T-cell (primary cell): Measurements from ENCODE around the gene OSBPL1A. TPM values are rescaled to one million over a fixed set of nuclear protein-coding genes. Genes with fewer than 3 reads are reported as not detected.
"Not testable (repeated sequence)": the region's sequence is repeated elsewhere in the genome, so short reads cannot be mapped to it uniquely, and the experiment has no call there.

Source experiments
- ATAC-seq, 4 experiments: fragments of 200-7000 bp in 3 of 4; fragments of 150-1000 bp in 1 of 4; cut with Tn5 transposase; replicated peaks in 1 of 4; 1 replicate in 3 of 4; 2 replicates in 1 of 4; pipeline ENCODE4 v1.10.0; 2021; ENCODE audit warnings: moderate library complexity in 3 of 4, mild to moderate bottlenecking in 2 of 4, moderate number of reproducible peaks in 1 of 4
- CTCF ChIA-PET, 2 donors: fragments of 300-600 bp; sonication (Branson Sonifier 250); formaldehyde crosslinking; loops; one replicate each; lab custom pipeline; 2022; ENCODE audit warnings: antibody characterized with exemption in 2 of 2; lab: Charles Lee
- POLR2A ChIA-PET, 2 donors: fragments of 300-600 bp; sonication (Branson Sonifier 250); formaldehyde crosslinking; loops; one replicate each; lab custom pipeline; 2022; ENCODE audit warnings: antibody characterized with exemption in 2 of 2; lab: Charles Lee
- DNase-seq, 35 experiments: peaks; one replicate each; pipeline versions ENCODE4 v3.0.0 to v3.0.0-alpha.2; 2013 to 2023
- H3K27ac ChIP-seq: one replicate; pipeline ENCODE4 v1.5.1; 2013; ENCODE audit warnings: low read length
- H3K27me3 ChIP-seq, 2 experiments: replicated peaks in 1 of 2; 1 replicate in 1 of 2; 2 replicates in 1 of 2; pipeline versions ENCODE4 v1.6.1 to v1.7.0; 2013; ENCODE audit warnings: low read length in 1 of 2, mixed read lengths in 1 of 2; ENCODE audit not compliant: control insufficient read depth in 2 of 2, insufficient read depth in 2 of 2; ENCODE audit errors: extremely low read depth in 1 of 2
- H3K36me3 ChIP-seq, 2 donors: 1 replicate in 1 of 2; 2 replicates in 1 of 2; pipeline versions ENCODE4 v1.6.1 to v1.7.0; 2013; ENCODE audit warnings: low read length in 1 of 2; ENCODE audit not compliant: control insufficient read depth in 2 of 2, insufficient read depth in 1 of 2; ENCODE audit errors: extremely low read depth in 1 of 2
- H3K4me1 ChIP-seq, 2 experiments: 1 replicate in 1 of 2; 2 replicates in 1 of 2; pipeline versions ENCODE4 v1.6.1 to v1.7.0; 2013; ENCODE audit warnings: low read length in 2 of 2, mixed read lengths in 1 of 2; ENCODE audit not compliant: insufficient read depth in 2 of 2, control insufficient read depth in 1 of 2; ENCODE audit errors: extremely low read depth in 1 of 2
- H3K4me3 ChIP-seq, 2 donors: 1 replicate in 1 of 2; 2 replicates in 1 of 2; pipeline versions ENCODE4 v1.5.1 to v1.7.0; 2013; ENCODE audit warnings: mild to moderate bottlenecking in 2 of 2, low read length in 1 of 2, moderate library complexity in 1 of 2; ENCODE audit not compliant: control insufficient read depth in 1 of 2; ENCODE audit errors: extremely low read depth in 1 of 2
- H3K9me3 ChIP-seq: 2 replicates; pipeline ENCODE4 v1.7.0; 2013
- H3K27ac Mint-ChIP-seq, 2 donors: one replicate each; pipeline ENCODE4 v1.8.0; 2020 to 2021; ENCODE audit warnings: mild to moderate bottlenecking in 2 of 2, mixed read lengths in 2 of 2
- H3K27me3 Mint-ChIP-seq, 2 donors: one replicate each; pipeline ENCODE4 v1.8.0; 2021 to 2022; ENCODE audit warnings: mixed read lengths in 2 of 2
- H3K36me3 Mint-ChIP-seq: one replicate; pipeline ENCODE4 v1.8.0; 2021; ENCODE audit warnings: mixed read lengths
- H3K4me1 Mint-ChIP-seq, 3 donors: one replicate each; pipeline ENCODE4 v1.8.0; 2020 to 2022; ENCODE audit warnings: mixed read lengths in 3 of 3, mild to moderate bottlenecking in 1 of 3
- H3K4me3 Mint-ChIP-seq, 3 donors: one replicate each; pipeline ENCODE4 v1.8.0; 2020 to 2022; ENCODE audit warnings: mild to moderate bottlenecking in 3 of 3, mixed read lengths in 3 of 3, moderate library complexity in 3 of 3
- H3K9me3 Mint-ChIP-seq, 3 donors: one replicate each; pipeline ENCODE4 v1.8.0; 2020 to 2022; ENCODE audit warnings: mixed read lengths in 3 of 3
- WGBS: methylation state at CpG from one replicate; pipeline ENCODE4 v1.1.5; 2013; ENCODE audit warnings: missing lambda C conversion rate; ENCODE audit not compliant: insufficient coverage; 5-methylcytosine and 5-hydroxymethylcytosine counted together
- total RNA-seq, 35 experiments: library from RNA in 6 of 35; stranded (reverse) in 6 of 35; fragments of 120-200 nt in 1 of 35; gene quantifications; one replicate each; pipeline versions ENCODE4 v1.2.1 to v1.2.4 and lab custom pipeline; 2013 to 2026

The OSBPL1A gene
- total RNA-seq, 5 donors from 2014 or later (not counting 1 experiment from before 2014, with no cell fraction given): 3.3 to 6.4 (median 4.0) TPM

- H3K9me3 Mint-ChIP-seq, H3K4me1 ChIP-seq, H3K36me3 ChIP-seq, POLR2A ChIA-PET, ATAC-seq, H3K4me3 ChIP-seq, CTCF ChIA-PET, DNase-seq, H3K4me1 Mint-ChIP-seq, H3K4me3 Mint-ChIP-seq, H3K27ac Mint-ChIP-seq, H3K9me3 ChIP-seq, H3K27me3 ChIP-seq, H3K27ac ChIP-seq, H3K27me3 Mint-ChIP-seq: not testable (repeated sequence)
- peaks cover 13% of the 10 kb centered on the region for H3K36me3 Mint-ChIP-seq
- WGBS: 92% methylated on average over 17 of the region's 23 CpGs
Measured at GRCh38 chr18:24376531-24376930, 21.1 kb downstream of the OSBPL1A start.

- Histone ChIP-seq H3K4me1 (peaks cover 4% of the 10 kb centered on the region in 2 experiments), H3K27ac (no peak overlapping the region), H3K27me3 (no peaks in the 10 kb centered on the region), H3K36me3 (no peaks in the 10 kb centered on the region), H3K4me3 (no peak overlapping the region), H3K9me3 (no peaks in the 10 kb centered on the region)
- Mint-ChIP-seq H3K36me3 (peaks cover 9% of the 10 kb centered on the region), H3K27ac (no peak overlapping the region), H3K4me3 (no peak overlapping the region), H3K4me1 (peaks cover 13 to 18% (median 15%) of the 10 kb centered on the region in 3 donors), H3K27me3 (no peaks in the 10 kb centered on the region), H3K9me3 (no peaks in the 10 kb centered on the region)
- DNase-seq: no peak
- POLR2A ChIA-PET: no interaction called here
- no peak for ATAC-seq
- CTCF ChIA-PET: no interaction called here
- no CpG with 5 or more reads among the region's 1 CpG for WGBS
Measured at GRCh38 chr18:24373328-24373727, 24.3 kb downstream of the OSBPL1A start.

GRCh38 chr18:24372279-24372872 lies 25.2 kb downstream of the OSBPL1A start:
- Mint-ChIP-seq H3K4me3 (no peak overlapping the region), H3K36me3 (peaks cover 9% of the 10 kb centered on the region), H3K27me3 (no peaks in the 10 kb centered on the region), H3K4me1 (peaks cover 15 to 19% (median 15%) of the 10 kb centered on the region in 3 donors), H3K9me3 (no peaks in the 10 kb centered on the region), H3K27ac (no peak overlapping the region)
- WGBS: 85% methylated on average over 5 of the region's 5 CpGs
- Histone ChIP-seq H3K36me3 (no peaks in the 10 kb centered on the region), H3K4me3 (no peak overlapping the region), H3K9me3 (no peaks in the 10 kb centered on the region), H3K27me3 (no peaks in the 10 kb centered on the region), H3K27ac (no peak overlapping the region), H3K4me1 (peaks cover 4 to 5% of the 10 kb centered on the region in 2 experiments)
- POLR2A ChIA-PET: no interaction called here
- no peak for DNase-seq
- no peak for ATAC-seq
- CTCF ChIA-PET: interaction anchor here in 1 of 2 donors (0.7 kb wide), 1 partner anchor 1570 kb away, joined by 8 read pairs; no protein-coding TSS in a partner anchor

- no peak for ATAC-seq
- no peak overlapping the region for H3K4me3 Mint-ChIP-seq
- WGBS: 90% methylated on average over 4 of the region's 4 CpGs
Measured at GRCh38 chr18:24370120-24370519, 27.5 kb downstream of the OSBPL1A start.

GRCh38 chr18:24369426-24369825 lies 28.2 kb downstream of the OSBPL1A start:
- Mint-ChIP-seq H3K4me1 (peaks cover 15 to 19% (median 15%) of the 10 kb centered on the region in 3 donors), H3K36me3 (peaks cover 7% of the 10 kb centered on the region), H3K27me3 (no peaks in the 10 kb centered on the region), H3K9me3 (no peaks in the 10 kb centered on the region), H3K4me3 (no peak overlapping the region), H3K27ac (peak overlapping the region in 1 of 2 donors; percentile 34)
- H3K36me3 ChIP-seq: no peaks in the 10 kb centered on the region
- ChIA-PET CTCF (interaction anchor here in 1 of 2 donors (0.5 kb wide), 1 partner anchor 45 kb away, joined by 4 read pairs; no protein-coding TSS in a partner anchor), POLR2A (no interaction called here)
- ATAC-seq: no peak
- H3K27ac ChIP-seq: no peak overlapping the region
- H3K9me3 ChIP-seq: no peaks in the 10 kb centered on the region
- no peak overlapping the region for H3K4me3 ChIP-seq
- H3K4me1 ChIP-seq: peaks cover 4 to 5% of the 10 kb centered on the region in 2 experiments
- no peaks in the 10 kb centered on the region for H3K27me3 ChIP-seq
- 90% methylated on average over 1 of the region's 1 CpG for WGBS
- DNase-seq: no peak

More at GRCh38 chr18:24370120-24370519, 27.5 kb downstream of the OSBPL1A start:
- Histone ChIP-seq H3K36me3 (no peaks in the 10 kb centered on the region), H3K4me1 (peaks cover 4 to 5% of the 10 kb centered on the region in 2 experiments), H3K27ac (no peak overlapping the region), H3K4me3 (no peak overlapping the region), H3K27me3 (no peaks in the 10 kb centered on the region), H3K9me3 (no peaks in the 10 kb centered on the region)
- CTCF ChIA-PET: interaction anchor here in 1 of 2 donors (0.5 kb wide), 1 partner anchor 44 kb away, joined by 4 read pairs; no protein-coding TSS in a partner anchor
- DNase-seq: no peak
- POLR2A ChIA-PET: no interaction called here
- H3K36me3 Mint-ChIP-seq: peaks cover 7% of the 10 kb centered on the region
- H3K4me1 Mint-ChIP-seq: peaks cover 15 to 19% (median 15%) of the 10 kb centered on the region in 3 donors
- no peaks in the 10 kb centered on the region for H3K9me3 Mint-ChIP-seq
- no peaks in the 10 kb centered on the region for H3K27me3 Mint-ChIP-seq
- no peak overlapping the region for H3K27ac Mint-ChIP-seq

- WGBS: no CpG with 5 or more reads among the region's 3 CpGs
- H3K4me3 ChIP-seq: no peak overlapping the region
- ChIA-PET CTCF (interaction anchor here (1.0 to 1.7 kb wide), 3 partner anchors 9 to 120 kb away, joined by 3 to 7 read pairs (median 5); no protein-coding TSS in a partner anchor), POLR2A (no interaction called here)
- H3K9me3 ChIP-seq: no peaks in the 10 kb centered on the region
- H3K36me3 Mint-ChIP-seq: peaks cover 7% of the 10 kb centered on the region
- H3K27ac Mint-ChIP-seq: peak overlapping the region; percentile 16 to 31
- ATAC-seq: peak in 3 of 4 experiments; percentile 31 to 54 (median 53)
- H3K4me3 Mint-ChIP-seq: no peak overlapping the region
- no peaks in the 10 kb centered on the region for H3K27me3 ChIP-seq
- H3K27me3 Mint-ChIP-seq: no peaks in the 10 kb centered on the region
- peaks cover 4 to 5% of the 10 kb centered on the region in 2 experiments for H3K4me1 ChIP-seq
- no peak for DNase-seq
- H3K4me1 Mint-ChIP-seq: peaks cover 15 to 19% (median 15%) of the 10 kb centered on the region in 3 donors
- no peaks in the 10 kb centered on the region for H3K36me3 ChIP-seq
- no peaks in the 10 kb centered on the region for H3K9me3 Mint-ChIP-seq
- H3K27ac ChIP-seq: no peak overlapping the region
Measured at GRCh38 chr18:24368749-24369148, 28.9 kb downstream of the OSBPL1A start.
